Smooth muscle cell (in vitro differentiated cells): Measurements from ENCODE around the gene RAI1. TPM values are rescaled to one million over a fixed set of nuclear protein-coding genes. Genes with fewer than 3 reads are reported as not detected.

Experiments used
- DNase-seq: peaks from one replicate; lab custom pipeline; 2025; ENCODE audit not compliant: unreplicated experiment; lab: John Stamatoyannopoulos, UW
- H2AFZ ChIP-seq: fragments of 200-600 bp; sonication (generic); 2 replicates; pipeline ENCODE4 v1.6.0; 2016; ENCODE audit warnings: antibody characterized with exemption, low read depth, mild to moderate bottlenecking
- H3F3A ChIP-seq: fragments of 200-600 bp; sonication (generic); 2 replicates; pipeline ENCODE4 v1.6.0; 2017; ENCODE audit warnings: antibody characterized with exemption, low read depth
- H3K27ac ChIP-seq: fragments of 200-600 bp; sonication (generic); 2 replicates; pipeline ENCODE4 v1.5.1; 2016; ENCODE audit warnings: low read depth, mild to moderate bottlenecking
- H3K27me3 ChIP-seq: fragments of 200-600 bp; sonication (generic); 2 replicates; pipeline ENCODE4 v1.6.1; 2016; ENCODE audit warnings: low read depth, mild to moderate bottlenecking
- H3K36me3 ChIP-seq: fragments of 200-600 bp; sonication (generic); 2 replicates; pipeline ENCODE4 v1.5.1; 2016; ENCODE audit warnings: low read depth
- H3K4me1 ChIP-seq: fragments of 200-600 bp; sonication (generic); 2 replicates; pipeline ENCODE4 v1.5.1; 2016; ENCODE audit warnings: low read depth
- H3K4me2 ChIP-seq: fragments of 200-600 bp; sonication (generic); 2 replicates; pipeline ENCODE4 v1.6.0; 2016; ENCODE audit warnings: mild to moderate bottlenecking
- H3K4me3 ChIP-seq: fragments of 200-600 bp; sonication (generic); 2 replicates; pipeline ENCODE4 v1.5.1; 2016; ENCODE audit warnings: mild to moderate bottlenecking
- H3K79me2 ChIP-seq: fragments of 200-600 bp; sonication (generic); 2 replicates; pipeline ENCODE4 v1.6.0; 2016; ENCODE audit warnings: low read depth, mild to moderate bottlenecking
- H3K9ac ChIP-seq: fragments of 200-600 bp; sonication (generic); 2 replicates; pipeline ENCODE4 v1.6.0; 2016; ENCODE audit warnings: low read depth
- H3K9me3 ChIP-seq: fragments of 200-600 bp; sonication (generic); replicated peaks from 2 replicates; pipeline ENCODE4 v1.5.1; 2016; ENCODE audit warnings: low read depth
- H4K20me1 ChIP-seq: fragments of 200-600 bp; sonication (generic); 2 replicates; pipeline ENCODE4 v1.6.0; 2016; ENCODE audit warnings: low read depth
- WGBS: methylation state at CpG from one replicate; pipeline ENCODE4 v1.1.7; 2016; ENCODE audit warnings: low lambda C conversion rate; 5-methylcytosine and 5-hydroxymethylcytosine counted together
- polyA plus RNA-seq: library from polyadenylated mRNA; unstranded; fragments of >200 nt; fragmentation: Nextera tagmentation; extraction: Ambion mirVana; gene quantifications from 2 replicates; pipeline ENCODE4 v1.2.1, GENCODE V29; 2016
- total RNA-seq: library from RNA; depleted of rRNA; stranded (reverse); fragments of >200 nt; gene quantifications from 2 replicates; pipeline ENCODE4 v1.2.3, GENCODE V29; 2014
- TF ChIP-seq, protein P1 (sequence below): fragments of 200-600 bp; sonication (generic); IDR thresholded peaks from 2 replicates; pipeline ENCODE4 v1.5.1; 2017; ENCODE audit warnings: borderline replicate concordance, mild to moderate bottlenecking, antibody characterized with exemption; ENCODE audit not compliant: insufficient read depth, poor library complexity, severe bottlenecking

Gene RAI1
- total and polyA plus RNA-seq, 2 experiments from 2014 or later, result 11.1 to 17.6 TPM

DNA sequence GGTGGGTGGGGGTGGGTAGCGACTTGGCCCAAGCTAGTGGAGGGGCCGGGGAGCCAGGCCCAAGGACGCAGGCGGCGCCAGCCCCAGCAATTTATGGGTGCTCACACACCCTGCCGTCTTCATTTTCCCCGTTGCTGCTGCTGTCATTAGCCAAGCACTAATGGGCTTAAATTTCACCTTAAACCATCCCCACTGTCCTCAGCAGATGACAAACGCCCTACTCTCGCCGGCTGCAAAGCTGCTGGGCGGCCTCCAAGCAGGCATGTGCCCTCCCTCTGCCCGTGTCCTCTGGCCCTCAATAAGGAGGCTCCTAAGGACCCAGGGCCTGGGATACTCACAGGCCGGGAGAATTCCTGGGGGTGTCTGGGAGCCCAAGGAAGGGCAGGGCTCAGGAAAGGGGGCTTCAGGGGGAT is 89.4 kb downstream of the RAI1 start:
- Histone ChIP-seq H3K9me3 (no peaks in the 10 kb centered on the region), H3K9ac (no peak overlapping the region), H3K4me1 (peaks cover 38% of the 10 kb centered on the region), H3K36me3 (no peaks in the 10 kb centered on the region), H4K20me1 (peaks cover 100% of the 10 kb centered on the region), H3F3A (peaks cover 5% of the 10 kb centered on the region), H3K4me3 (no peak overlapping the region), H3K4me2 (no peak overlapping the region), H3K27me3 (no peaks in the 10 kb centered on the region), H3K27ac (no peak overlapping the region), H3K79me2 (peaks cover 96% of the 10 kb centered on the region), H2AFZ (no peak overlapping the region)
- TF ChIP-seq, protein P1, sequence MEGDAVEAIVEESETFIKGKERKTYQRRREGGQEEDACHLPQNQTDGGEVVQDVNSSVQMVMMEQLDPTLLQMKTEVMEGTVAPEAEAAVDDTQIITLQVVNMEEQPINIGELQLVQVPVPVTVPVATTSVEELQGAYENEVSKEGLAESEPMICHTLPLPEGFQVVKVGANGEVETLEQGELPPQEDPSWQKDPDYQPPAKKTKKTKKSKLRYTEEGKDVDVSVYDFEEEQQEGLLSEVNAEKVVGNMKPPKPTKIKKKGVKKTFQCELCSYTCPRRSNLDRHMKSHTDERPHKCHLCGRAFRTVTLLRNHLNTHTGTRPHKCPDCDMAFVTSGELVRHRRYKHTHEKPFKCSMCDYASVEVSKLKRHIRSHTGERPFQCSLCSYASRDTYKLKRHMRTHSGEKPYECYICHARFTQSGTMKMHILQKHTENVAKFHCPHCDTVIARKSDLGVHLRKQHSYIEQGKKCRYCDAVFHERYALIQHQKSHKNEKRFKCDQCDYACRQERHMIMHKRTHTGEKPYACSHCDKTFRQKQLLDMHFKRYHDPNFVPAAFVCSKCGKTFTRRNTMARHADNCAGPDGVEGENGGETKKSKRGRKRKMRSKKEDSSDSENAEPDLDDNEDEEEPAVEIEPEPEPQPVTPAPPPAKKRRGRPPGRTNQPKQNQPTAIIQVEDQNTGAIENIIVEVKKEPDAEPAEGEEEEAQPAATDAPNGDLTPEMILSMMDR, result no peak
- no peak for DNase-seq
- WGBS, result 80% methylated on average over 11 of the region's 13 CpGs

GRCh38 chr17:17771498-17772201 is 90.4 kb downstream of the RAI1 start:
- H4K20me1 ChIP-seq, result peaks cover 100% of the 10 kb centered on the region
- peaks cover 96% of the 10 kb centered on the region for H3K79me2 ChIP-seq
- no peak overlapping the region for H3K9ac ChIP-seq
- peaks cover 5% of the 10 kb centered on the region for H3F3A ChIP-seq
- H3K36me3 ChIP-seq, result no peaks in the 10 kb centered on the region
- no peaks in the 10 kb centered on the region for H3K27me3 ChIP-seq
- WGBS, result 95% methylated on average over 10 of the region's 10 CpGs
- H3K27ac ChIP-seq, result no peak overlapping the region
- no peak overlapping the region for H3K4me2 ChIP-seq
- peaks cover 27% of the 10 kb centered on the region for H3K4me1 ChIP-seq
- H3K9me3 ChIP-seq, result no peaks in the 10 kb centered on the region
- H3K4me3 ChIP-seq, result no peak overlapping the region
- no peak overlapping the region for H2AFZ ChIP-seq
- DNase-seq, result no peak
- TF ChIP-seq, protein P1, result no peak

DNA sequence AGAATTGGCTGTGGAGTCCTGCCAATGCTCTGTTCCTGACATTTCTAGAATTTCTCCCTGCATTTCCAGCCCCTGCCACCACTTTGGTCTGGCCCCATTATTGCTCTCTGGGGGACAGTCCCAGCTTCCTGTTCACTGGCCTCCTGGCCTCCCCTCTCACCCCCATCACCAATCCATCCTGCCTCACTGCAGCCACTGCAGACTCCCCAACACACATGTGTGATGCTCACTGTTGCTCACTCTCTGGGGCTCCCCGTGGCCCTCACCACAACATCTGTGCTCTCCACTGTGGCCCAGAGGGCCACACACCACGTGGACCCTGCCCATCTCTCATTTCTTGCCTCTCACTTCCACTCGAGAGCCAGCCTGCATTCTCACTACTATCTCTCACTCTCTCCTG is 91.0 kb downstream of the RAI1 start:
- Histone ChIP-seq H4K20me1 (peaks cover 100% of the 10 kb centered on the region), H3K9me3 (no peaks in the 10 kb centered on the region), H3K4me1 (peaks cover 22% of the 10 kb centered on the region)

More for the DNA sequence above, 91.0 kb downstream of the RAI1 start:
- DNase-seq, result no peak
- Histone ChIP-seq H3F3A (peaks cover 7% of the 10 kb centered on the region), H3K36me3 (no peaks in the 10 kb centered on the region), H2AFZ (no peak overlapping the region), H3K79me2 (peaks cover 96% of the 10 kb centered on the region), H3K27ac (no peak overlapping the region), H3K4me3 (no peak overlapping the region), H3K27me3 (no peaks in the 10 kb centered on the region), H3K9ac (no peak overlapping the region), H3K4me2 (no peak overlapping the region)
- WGBS, result 76% methylated on average over 3 of the region's 3 CpGs
- TF ChIP-seq, protein P1, result no peak
